Measurements from ENCODE around the gene SIGLEC9.
A peak's percentile ranks its signal among the peaks of the same experiment; 100 is the strongest.

The SIGLEC9 gene

DNA sequence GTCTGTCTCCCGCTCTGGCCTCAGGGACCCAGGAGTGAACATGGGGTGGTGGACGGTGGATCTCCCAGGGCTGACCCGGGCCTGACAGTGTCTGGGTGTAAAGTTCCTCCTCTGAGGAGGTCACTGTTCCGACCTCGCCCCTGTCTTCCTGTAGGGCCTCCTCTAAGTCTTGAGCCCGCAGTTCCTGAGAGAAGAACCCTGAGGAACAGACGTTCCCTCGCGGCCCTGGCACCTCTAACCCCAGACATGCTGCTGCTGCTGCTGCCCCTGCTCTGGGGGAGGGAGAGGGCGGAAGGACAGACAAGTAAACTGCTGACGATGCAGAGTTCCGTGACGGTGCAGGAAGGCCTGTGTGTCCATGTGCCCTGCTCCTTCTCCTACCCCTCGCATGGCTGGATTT lies at the start of gene SIGLEC9:
Gene SIGLEC9, plus strand, starts transcription at position 178 of the 400 bp plus-strand sequence. Its CDS starts 69 bp downstream, at position 247.
- no peak for DNase-seq (ENCODE audit: low read depth in 2 of 2)

- DNase-seq (ENCODE audit: low read depth in 2 of 2), result no peak
Observed at GRCh38 chr19:51075998-51076397, 48.7 kb upstream of the SIGLEC9 start.

DNA sequence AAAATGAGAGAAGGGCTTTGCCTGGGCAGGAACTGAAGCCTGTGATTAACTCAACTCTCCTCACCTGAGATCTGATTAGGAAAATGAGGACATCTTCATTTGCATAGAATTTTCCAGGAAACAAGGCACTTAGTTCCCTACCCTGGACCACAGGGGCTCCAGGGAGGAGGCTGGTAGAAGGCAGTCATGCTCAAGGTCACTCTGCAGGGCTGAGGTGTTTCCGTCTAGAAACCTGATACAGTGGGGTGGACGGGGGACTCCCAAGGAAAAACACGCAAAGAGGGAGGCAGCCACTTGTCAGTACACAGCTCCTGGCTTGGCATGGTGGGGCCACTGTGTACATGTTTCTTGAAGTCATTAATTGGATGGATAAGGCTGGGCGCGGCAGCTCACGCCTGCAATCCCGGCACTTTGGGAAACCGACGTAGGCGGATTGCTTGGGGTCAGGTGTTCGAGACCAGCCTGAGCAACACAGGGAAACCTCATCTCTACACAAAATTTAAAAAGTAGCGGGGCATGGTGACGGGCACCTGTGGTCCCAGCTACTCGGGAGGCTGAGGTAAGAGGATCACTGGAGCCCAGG lies 48.0 kb upstream of the SIGLEC9 start:
- DNase-seq (ENCODE audit: low read depth in 2 of 2), result no peak

- DNase-seq (ENCODE audit: low read depth in 2 of 2), result no peak
Observed at GRCh38 chr19:51078104-51078503, 46.6 kb upstream of the SIGLEC9 start.

GRCh38 chr19:51078731-51079130 lies 46.0 kb upstream of the SIGLEC9 start:
- DNase-seq (ENCODE audit: low read depth in 2 of 2), result no peak

- no peak for DNase-seq (ENCODE audit: low read depth in 2 of 2)
Observed at GRCh38 chr19:51079481-51080110, 45.1 kb upstream of the SIGLEC9 start.

DNA sequence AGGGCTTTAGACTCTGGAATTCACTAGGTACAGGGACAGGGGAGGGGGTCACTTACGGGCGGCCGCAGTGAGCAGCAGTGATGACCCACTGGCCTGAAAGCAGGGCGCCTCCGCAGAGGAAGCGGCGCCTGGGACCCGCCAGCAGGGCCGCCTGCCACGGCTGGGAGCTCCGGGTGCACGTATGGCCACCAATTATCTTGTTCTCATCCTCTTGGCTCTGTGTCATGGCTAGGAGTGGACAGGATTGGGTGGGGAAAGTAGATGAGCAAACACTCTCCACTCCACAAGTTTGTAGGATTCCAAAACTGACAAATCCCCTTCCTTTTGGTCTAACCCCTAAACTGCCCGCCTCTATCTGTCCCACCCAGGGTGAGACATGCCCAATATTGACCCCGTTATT lies 43.2 kb upstream of the SIGLEC9 start:
- no peak for DNase-seq (ENCODE audit: low read depth in 2 of 2)

DNA sequence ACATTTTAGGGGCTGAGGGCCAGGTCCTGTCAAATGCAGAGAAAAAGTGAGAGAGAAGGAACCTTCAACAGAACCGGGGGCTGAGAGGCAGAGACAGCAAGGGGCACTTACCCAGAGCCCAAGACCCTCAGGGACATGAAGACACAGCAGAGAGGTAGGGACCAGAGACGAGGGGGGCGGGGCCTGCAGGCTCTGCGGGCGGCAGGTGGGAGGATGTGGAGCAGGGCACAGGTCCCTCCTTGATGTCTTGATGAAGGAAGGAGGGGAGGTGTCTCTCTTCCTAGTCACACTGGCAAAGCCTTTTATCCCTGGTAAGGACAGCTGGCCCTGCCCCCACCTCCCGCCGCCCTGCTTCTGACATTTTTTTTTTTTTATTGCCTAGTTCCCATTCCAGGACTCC lies 42.1 kb upstream of the SIGLEC9 start, which contains the start of gene KLK14:
Gene KLK14, minus strand, starts transcription at position 277 of the 400 bp plus-strand sequence. Its CDS starts 273 bp downstream, at position 4.
- DNase-seq (ENCODE audit: low read depth in 2 of 2), result no peak

DNA sequence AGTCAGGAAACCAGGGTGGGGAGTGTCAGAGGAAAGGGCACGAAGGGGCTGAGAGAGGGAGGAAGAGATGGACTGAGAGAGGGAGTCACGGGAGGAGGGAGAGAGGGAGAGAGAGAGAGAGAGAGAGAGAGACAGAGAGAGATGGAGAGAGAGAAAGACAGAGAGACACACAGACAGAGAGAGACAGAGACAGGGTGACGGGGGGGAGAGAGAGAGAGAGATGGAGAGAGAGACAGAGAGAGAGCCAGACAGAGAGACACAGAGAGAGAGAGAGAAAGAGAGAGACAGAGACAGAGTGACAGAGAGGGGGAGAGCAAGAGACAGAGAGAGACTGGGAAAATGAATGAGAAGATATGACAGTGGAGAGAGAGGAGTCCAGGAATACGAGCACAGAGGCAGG lies 41.5 kb upstream of the SIGLEC9 start:
- no peak for DNase-seq (ENCODE audit: low read depth in 2 of 2)

- no peak for DNase-seq (ENCODE audit: low read depth in 2 of 2)
Observed at GRCh38 chr19:51083783-51084182, 40.9 kb upstream of the SIGLEC9 start.

DNA sequence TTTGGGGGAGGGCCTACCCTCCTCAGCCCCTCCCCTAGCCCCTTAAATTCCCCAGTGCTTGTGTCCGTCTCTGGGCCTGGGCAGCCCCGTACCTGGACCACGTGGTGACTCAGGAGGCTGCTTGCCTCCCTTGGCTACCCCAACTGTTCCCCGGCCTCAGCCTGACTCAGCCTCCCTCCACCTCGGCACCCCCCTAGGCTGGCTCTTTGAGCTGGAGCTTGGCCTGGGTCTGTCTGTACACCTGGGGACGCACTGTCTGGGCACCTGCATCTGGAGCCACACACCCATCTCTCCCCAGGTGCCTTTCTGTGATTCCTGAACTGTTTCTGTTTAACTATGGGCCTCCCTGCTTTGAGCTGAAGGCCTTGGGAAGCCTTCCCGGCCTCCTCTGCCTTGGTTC lies 40.2 kb upstream of the SIGLEC9 start:
- DNase-seq (ENCODE audit: low read depth in 2 of 2), result no peak

- DNase-seq (ENCODE audit: low read depth in 2 of 2), result no peak
Observed at GRCh38 chr19:51086153-51086850, 38.4 kb upstream of the SIGLEC9 start.

DNA sequence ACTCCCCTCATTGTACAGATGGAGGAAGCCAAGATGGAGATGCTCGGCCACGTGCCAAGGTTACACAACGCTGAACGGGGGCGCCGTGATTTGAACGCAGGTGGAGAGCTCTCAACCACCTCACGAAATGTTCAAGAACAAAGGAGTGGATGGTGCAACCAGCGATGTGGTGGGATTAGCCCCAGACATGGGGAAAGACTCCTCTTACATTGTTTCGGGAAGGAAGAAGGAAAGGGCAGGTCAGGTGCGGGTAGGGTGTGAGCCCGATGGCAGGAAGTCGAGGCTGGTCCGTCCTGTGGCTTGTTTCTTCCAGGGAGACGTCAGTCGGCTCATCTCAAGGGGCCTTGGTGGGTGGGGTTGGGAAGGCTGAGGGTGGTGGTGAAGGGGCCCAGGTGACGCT lies 34.9 kb upstream of the SIGLEC9 start:
- DNase-seq (ENCODE audit: low read depth in 2 of 2), result no peak

DNA sequence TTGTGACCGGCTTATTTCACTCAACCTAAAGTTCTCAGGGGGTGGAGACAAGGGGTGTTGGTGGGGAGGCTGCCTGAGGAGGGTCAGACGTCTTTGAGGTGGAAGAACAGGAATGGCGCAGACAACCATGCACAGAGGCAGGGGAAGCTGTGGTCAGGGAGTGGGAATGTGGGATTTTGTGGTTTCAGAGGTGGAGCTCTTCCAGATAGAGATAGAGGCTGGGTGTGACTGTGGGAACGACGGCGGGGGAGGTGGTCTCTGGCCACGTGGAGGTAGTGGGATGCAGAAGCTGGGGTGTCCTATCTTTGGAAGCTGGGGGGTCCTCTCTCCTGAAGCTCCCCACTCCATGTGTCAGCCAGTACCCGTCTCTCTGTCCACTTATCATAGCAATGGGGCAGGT lies 34.2 kb upstream of the SIGLEC9 start:
- no peak for DNase-seq (ENCODE audit: low read depth in 2 of 2)

- DNase-seq (ENCODE audit: low read depth in 2 of 2), result no peak
Observed at GRCh38 chr19:51091126-51091525, 33.6 kb upstream of the SIGLEC9 start.

- DNase-seq (ENCODE audit: low read depth in 2 of 2), result no peak
Observed at GRCh38 chr19:51091895-51092873, 32.5 kb upstream of the SIGLEC9 start.

DNA sequence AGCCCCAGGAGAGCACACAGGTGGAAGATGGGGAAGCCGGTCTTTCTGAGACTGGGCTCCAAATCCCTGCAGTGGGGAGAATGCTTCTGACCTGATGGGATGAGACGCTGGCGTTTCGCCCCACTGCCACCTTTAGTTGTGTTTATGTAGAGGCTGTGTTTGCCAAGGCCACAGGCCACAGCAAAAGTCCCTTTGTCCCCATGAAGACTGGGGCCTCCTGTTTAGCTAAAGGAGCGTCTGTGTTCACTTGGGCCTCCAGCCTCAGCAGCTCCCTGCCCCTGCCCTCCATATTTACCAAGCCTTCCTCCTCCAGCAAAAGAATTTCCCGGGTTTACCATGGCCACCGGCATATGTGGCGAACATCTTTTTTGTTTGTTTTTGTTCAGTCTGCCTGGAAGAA lies 31.6 kb upstream of the SIGLEC9 start:
- DNase-seq (ENCODE audit: low read depth in 2 of 2), result no peak

DNA sequence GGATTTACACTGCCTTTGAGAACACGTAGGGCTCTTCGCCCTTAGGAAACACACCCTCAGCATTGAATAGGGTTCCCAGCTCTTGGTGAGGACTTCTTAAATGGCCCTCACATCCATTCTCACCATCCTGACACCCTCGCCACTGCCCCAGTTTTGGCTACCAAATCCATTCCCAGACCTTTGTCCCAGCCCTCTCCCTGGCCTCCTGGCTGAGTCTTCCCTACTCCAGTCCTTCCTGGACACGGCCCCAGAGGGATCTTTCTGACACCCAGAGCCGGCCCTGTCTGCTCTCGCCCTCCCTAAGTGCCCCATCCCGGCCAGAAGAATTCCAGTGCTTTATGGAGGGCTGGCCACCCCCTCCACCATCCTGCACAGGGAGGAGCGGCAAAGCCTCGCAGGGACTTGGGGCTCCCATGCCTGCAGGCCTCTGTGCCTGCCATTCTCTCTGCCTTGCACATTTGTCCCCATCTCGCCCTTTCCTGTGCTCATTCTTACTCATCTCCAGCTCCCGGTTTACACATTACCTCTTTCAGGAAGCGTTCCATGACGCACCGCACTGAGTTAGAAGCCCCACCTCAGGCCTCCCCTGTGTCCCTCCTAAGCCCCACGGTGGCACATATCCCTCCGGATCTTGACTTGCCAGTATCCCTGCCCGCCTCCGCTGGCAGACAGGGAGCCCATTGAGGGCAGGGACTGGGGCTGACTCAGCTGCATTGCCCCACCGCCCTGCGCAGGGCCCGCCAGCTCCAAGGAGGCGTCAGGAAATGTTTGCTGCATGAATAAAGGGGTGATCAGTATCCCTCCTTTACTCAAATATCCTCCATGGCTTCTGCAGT lies 31.0 kb upstream of the SIGLEC9 start:
- no peak for DNase-seq (ENCODE audit: low read depth in 2 of 2)

DNA sequence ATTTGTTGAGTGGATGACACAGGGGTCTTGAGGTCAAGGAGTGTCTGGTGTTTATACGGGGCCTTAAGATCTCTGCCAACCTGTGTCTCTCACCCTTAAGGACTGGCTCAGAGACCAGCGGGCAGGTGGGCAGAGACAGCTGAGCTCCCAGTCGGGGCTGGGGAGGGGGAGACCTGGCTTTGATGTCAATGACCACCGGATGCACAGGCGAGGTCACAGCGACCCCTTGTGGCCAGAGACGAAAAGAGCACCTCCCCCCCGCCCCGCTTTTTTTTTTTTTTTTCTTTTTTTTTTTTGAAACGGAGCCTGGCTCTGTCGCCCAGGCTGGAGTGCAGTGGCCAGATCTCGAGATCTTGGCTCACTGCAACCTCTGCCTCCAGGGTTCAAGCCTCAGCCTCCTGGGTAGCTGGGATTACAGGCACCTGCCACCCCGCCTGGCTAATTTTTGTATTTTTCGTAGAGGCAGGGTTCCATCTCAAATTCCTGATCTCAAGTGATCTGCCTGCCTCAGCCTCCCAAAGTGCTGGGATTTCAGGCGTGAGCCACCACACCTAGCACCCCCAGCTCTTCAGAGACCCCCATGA lies 29.9 kb upstream of the SIGLEC9 start:
- DNase-seq (ENCODE audit: low read depth in 2 of 2), result peak; percentile 23 to 37

- no peak for DNase-seq (ENCODE audit: low read depth in 2 of 2)
Observed at GRCh38 chr19:51096473-51097165, 28.1 kb upstream of the SIGLEC9 start.

All from stimulated activated CD4-positive, alpha-beta T cell treated with anti-CD3 and anti-CD28 coated beads, Interleukin-4, amount 100 ng/mL, for 48 hours (primary cell).